IPS-18a (cell line): ENCODE data around the gene ST6GALNAC4.

ENCODE experiments used
- H3K27ac ChIP-seq: one replicate; pipeline ENCODE4 v1.5.1; 2013; ENCODE audit warnings: low read length
- H3K27me3 ChIP-seq: one replicate; pipeline ENCODE4 v1.6.1; 2013; ENCODE audit warnings: mild to moderate bottlenecking, low read length; ENCODE audit not compliant: control insufficient read depth, insufficient read depth
- H3K36me3 ChIP-seq: one replicate; pipeline ENCODE4 v1.6.1; 2013; ENCODE audit warnings: low read depth, low read length; ENCODE audit not compliant: control insufficient read depth
- H3K4me1 ChIP-seq: one replicate; pipeline ENCODE4 v1.6.1; 2013; ENCODE audit warnings: low read depth, low read length; ENCODE audit not compliant: control insufficient read depth
- H3K4me3 ChIP-seq: one replicate; pipeline ENCODE4 v1.5.1; 2013; ENCODE audit warnings: low read length
- H3K9ac ChIP-seq: one replicate; pipeline ENCODE4 v1.6.1; 2013; ENCODE audit warnings: mild to moderate bottlenecking, low read length, moderate library complexity
- H3K9me3 ChIP-seq: one replicate; pipeline ENCODE4 v1.6.1; 2013; ENCODE audit warnings: low read depth, low read length; ENCODE audit not compliant: control insufficient read depth

Gene ST6GALNAC4

GRCh38 chr9:127955294-127956015 is 38.6 kb upstream of the ST6GALNAC4 start:
- H3K36me3 ChIP-seq: no peaks in the 10 kb centered on the region
- no peak overlapping the region for H3K9ac ChIP-seq
- H3K4me1 ChIP-seq: no peaks in the 10 kb centered on the region
- H3K27me3 ChIP-seq: no peaks in the 10 kb centered on the region
- H3K4me3 ChIP-seq: no peak overlapping the region
- no peaks in the 10 kb centered on the region for H3K9me3 ChIP-seq
- no peak overlapping the region for H3K27ac ChIP-seq

GRCh38 chr9:127954831-127955293 is 38.0 kb upstream of the ST6GALNAC4 start:
- Histone ChIP-seq H3K9ac (no peak overlapping the region), H3K4me1 (no peaks in the 10 kb centered on the region), H3K36me3 (no peaks in the 10 kb centered on the region), H3K27ac (no peak overlapping the region), H3K9me3 (no peaks in the 10 kb centered on the region), H3K4me3 (no peak overlapping the region), H3K27me3 (no peaks in the 10 kb centered on the region)

- no peaks in the 10 kb centered on the region for H3K27me3 ChIP-seq
- H3K27ac ChIP-seq: no peak overlapping the region
- no peaks in the 10 kb centered on the region for H3K36me3 ChIP-seq
- H3K4me3 ChIP-seq: no peak overlapping the region
- H3K9ac ChIP-seq: no peak overlapping the region
- no peaks in the 10 kb centered on the region for H3K4me1 ChIP-seq
- no peaks in the 10 kb centered on the region for H3K9me3 ChIP-seq
These were observed 37.1 kb upstream of the ST6GALNAC4 start for GRCh38 chr9:127953768-127954505.

- Histone ChIP-seq H3K9me3 (no peaks in the 10 kb centered on the region), H3K9ac (no peak overlapping the region), H3K4me1 (no peaks in the 10 kb centered on the region), H3K4me3 (no peak overlapping the region), H3K27ac (no peak overlapping the region), H3K27me3 (no peaks in the 10 kb centered on the region), H3K36me3 (no peaks in the 10 kb centered on the region)
These were observed 36.3 kb upstream of the ST6GALNAC4 start for GRCh38 chr9:127953154-127953553.

GRCh38 chr9:127950513-127951289 is 33.9 kb upstream of the ST6GALNAC4 start:
- H3K36me3 ChIP-seq: no peaks in the 10 kb centered on the region
- no peaks in the 10 kb centered on the region for H3K27me3 ChIP-seq
- H3K9ac ChIP-seq: no peak overlapping the region
- H3K9me3 ChIP-seq: no peaks in the 10 kb centered on the region
- H3K27ac ChIP-seq: no peak overlapping the region
- no peaks in the 10 kb centered on the region for H3K4me1 ChIP-seq
- H3K4me3 ChIP-seq: no peak overlapping the region

GRCh38 chr9:127949827-127950512 is 33.1 kb upstream of the ST6GALNAC4 start:
- no peaks in the 10 kb centered on the region for H3K9me3 ChIP-seq
- no peak overlapping the region for H3K4me3 ChIP-seq
- no peak overlapping the region for H3K9ac ChIP-seq
- no peak overlapping the region for H3K27ac ChIP-seq
- H3K4me1 ChIP-seq: no peaks in the 10 kb centered on the region
- H3K36me3 ChIP-seq: peaks cover 3% of the 10 kb centered on the region
- no peaks in the 10 kb centered on the region for H3K27me3 ChIP-seq

GRCh38 chr9:127947841-127948710 is 31.2 kb upstream of the ST6GALNAC4 start:
- H3K4me3 ChIP-seq: no peak overlapping the region
- no peak overlapping the region for H3K9ac ChIP-seq
- peaks cover 5% of the 10 kb centered on the region for H3K36me3 ChIP-seq
- H3K9me3 ChIP-seq: no peaks in the 10 kb centered on the region
- H3K4me1 ChIP-seq: no peaks in the 10 kb centered on the region
- no peaks in the 10 kb centered on the region for H3K27me3 ChIP-seq
- H3K27ac ChIP-seq: no peak overlapping the region

GRCh38 chr9:127946728-127947127 is 29.9 kb upstream of the ST6GALNAC4 start:
- Histone ChIP-seq H3K4me1 (no peaks in the 10 kb centered on the region), H3K9ac (no peak overlapping the region), H3K27me3 (no peaks in the 10 kb centered on the region), H3K27ac (no peak overlapping the region), H3K9me3 (no peaks in the 10 kb centered on the region), H3K4me3 (no peak overlapping the region), H3K36me3 (peaks cover 9% of the 10 kb centered on the region)

GRCh38 chr9:127945942-127946341 is 29.1 kb upstream of the ST6GALNAC4 start:
- Histone ChIP-seq H3K27ac (no peak overlapping the region), H3K9me3 (no peaks in the 10 kb centered on the region), H3K4me3 (no peak overlapping the region), H3K36me3 (peaks cover 11% of the 10 kb centered on the region), H3K9ac (no peak overlapping the region), H3K4me1 (no peaks in the 10 kb centered on the region), H3K27me3 (no peaks in the 10 kb centered on the region)

GRCh38 chr9:127945338-127945737 is 28.5 kb upstream of the ST6GALNAC4 start:
- Histone ChIP-seq H3K4me1 (no peaks in the 10 kb centered on the region), H3K9me3 (no peaks in the 10 kb centered on the region), H3K9ac (no peak overlapping the region), H3K27ac (no peak overlapping the region), H3K27me3 (no peaks in the 10 kb centered on the region), H3K4me3 (no peak overlapping the region), H3K36me3 (peaks cover 12% of the 10 kb centered on the region)
